Measurements from ENCODE around the gene PPP1R13B.

The PPP1R13B gene

DNA sequence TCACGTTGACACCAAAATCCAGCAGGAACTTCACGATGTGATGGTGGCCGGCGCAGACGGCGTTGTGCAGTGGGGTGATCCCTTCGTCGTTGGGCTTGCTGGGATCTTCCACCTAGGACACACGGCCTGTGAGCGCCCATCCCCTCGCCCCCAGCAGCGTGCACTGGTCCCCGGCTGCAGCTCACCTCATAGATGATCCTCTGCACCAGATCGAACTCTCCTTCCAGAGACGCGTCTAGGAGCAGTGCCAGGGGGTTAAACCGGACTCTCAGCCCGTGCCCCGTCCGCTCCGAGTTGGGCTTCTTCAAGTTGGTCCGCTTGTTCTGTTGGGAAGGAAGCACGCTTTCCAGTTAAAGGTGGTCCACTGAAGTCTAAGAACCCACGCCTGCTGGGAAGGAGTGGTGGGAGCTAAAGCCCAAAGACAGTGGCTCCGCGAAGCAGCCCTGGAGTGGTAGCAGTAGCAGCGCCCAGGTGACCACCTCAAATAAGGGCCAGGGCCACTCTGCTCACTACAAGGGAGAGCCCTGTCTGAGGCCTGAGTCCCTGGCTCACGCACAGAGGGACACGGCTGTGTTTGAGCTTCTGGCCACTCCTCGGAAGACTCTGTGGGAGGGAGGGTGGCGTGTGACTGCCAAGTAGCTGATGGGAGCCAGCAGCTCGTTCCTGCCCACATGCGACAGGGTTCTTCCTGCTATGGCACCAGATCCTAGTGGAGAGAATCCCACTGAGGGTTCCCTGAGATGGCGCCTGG is 108.5 kb downstream of the PPP1R13B start:
- no peak for DNase-seq

DNA sequence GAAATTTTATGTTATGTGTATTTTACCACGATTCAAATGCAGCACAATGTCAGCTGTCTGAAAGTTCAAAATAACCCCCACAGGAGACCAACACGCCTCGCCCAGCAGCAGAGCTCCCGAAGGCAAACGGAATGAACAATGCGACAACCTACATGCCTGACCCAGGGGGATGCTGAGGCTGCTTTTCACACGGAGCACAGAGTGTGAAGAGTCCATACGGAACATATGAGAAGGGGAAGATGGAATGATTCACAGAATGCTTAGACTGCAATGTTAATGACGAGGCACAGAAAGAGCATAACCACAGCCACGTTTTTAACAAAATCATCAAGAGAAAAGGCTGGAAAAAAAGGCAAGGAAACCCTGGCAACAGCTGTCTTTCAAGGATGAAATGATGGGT is 109.2 kb downstream of the PPP1R13B start:
- DNase-seq, result no peak

DNA sequence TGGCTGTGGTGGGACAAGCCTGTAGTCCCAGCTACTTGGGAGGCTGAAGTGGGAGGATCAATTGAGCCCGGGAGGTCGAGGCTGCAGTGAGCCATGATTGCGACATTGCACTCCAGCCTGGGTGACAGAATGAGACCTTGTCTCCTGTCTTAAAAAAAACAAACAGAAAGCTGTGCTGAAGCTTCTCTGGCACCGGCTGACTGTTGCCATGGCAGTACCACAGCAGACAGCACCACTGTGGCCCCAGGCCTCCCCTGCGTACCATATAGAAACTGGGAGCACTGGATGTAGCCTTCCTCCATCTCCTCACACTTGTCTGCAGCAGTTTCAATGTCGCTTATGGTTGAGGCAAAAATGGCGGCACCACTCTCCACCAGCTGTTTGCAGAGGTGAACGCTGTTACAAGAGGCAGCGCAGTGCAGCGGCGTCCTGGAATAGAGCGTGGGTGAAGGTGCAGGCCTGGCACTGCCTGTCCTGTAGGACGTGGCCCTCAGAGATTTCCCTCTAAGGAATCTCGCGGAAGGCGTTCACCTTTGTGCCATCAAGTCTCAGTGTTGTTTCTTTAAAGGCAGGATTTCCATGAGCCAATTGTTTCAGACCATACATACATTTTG is 109.8 kb downstream of the PPP1R13B start:
- DNase-seq, result no peak

DNA sequence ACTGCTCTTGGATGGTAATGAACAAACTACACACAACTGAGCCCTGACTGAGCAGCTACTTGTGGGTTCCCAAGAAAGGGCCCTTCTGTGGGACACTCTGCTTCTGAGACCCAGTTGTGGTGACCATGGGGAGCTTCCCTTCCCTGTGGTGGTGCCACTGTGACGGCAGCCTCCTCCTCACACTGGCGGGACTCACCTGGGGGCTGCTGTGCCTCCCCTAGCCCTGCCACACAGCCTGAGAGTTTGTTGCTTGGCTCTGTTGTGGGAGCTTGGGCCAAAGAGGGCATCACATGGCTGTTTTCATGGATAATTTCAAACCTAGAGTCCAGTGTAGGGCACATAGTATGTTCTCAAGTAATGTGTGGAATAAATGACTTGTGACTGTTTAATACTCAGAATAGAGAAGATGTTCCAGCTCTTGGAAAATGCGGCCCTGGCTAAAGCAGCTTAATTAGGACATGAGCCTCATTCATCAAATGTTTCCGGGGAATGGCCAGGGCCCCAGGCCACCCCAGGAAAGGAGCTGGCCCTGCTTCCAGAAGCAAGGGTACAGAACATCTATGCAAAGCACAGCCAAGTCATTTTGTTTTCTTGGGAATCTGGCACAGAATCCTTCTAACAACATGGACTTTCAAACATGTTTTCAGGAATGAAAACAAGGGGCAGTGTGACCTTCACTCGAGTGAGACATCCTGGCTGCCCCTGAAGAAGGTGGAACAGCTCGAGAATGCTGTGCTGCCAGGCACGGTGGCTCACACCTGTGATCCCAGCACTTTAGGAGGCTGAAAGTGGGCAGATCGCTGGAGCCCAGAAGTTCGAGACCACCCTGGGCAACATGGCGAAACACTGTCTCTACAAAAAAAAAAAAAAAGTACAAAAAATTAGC is 110.6 kb downstream of the PPP1R13B start:
- no peak for DNase-seq

DNA sequence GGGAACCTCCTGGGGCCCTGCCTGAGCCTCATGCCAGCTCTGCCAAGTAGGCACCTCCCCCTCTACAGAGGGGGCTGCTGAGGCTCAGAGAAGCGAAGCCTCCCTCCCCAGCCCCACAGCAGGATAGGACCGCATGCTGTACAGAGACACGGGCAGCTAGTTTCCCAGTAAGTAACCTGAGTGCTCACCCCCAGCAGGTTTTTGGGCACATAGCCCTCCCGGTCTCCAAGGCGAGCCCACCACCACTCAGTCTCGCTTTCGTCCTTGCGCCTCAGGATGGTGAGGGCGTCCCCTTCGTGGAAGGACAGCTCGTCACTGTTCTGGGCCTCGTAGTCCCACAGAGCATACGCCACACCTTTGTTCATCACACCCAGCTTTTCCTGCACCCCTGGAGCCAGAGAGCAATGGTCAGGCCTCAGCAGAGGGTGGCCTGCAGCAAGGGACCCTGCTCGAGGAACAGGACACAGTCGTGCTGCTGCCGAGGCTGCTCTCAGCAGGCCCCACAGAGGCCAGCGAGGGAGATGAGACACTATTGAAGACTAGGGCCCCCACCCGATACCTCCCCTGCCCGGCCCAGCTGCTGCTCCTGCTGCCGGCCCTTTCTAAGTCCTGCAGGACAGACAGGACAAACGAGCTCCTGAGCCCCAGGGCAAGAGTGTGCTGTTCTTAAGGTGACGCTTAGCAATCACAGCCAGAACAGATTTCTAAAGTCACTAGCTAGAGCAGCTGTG is 111.4 kb downstream of the PPP1R13B start:
- DNase-seq, result no peak

DNA sequence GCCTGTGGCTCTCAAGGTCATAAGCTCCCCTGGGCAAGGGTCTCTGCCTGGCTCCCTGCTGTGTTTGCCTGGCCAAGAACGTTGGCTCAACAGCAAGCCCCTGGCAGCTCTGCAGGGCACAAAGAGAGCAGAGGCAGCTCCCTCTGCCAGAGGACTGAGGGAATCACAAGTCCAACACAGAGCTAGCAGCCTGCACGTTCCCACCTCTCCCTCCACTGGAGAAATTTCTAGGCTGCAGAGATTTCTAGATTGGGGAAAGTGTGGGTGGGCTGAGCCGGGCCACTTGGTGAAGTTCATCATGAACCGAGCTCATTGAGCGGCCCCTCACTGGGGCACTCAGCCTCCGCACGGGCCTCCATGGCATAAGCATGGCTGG is 111.9 kb downstream of the PPP1R13B start:
- no peak for DNase-seq

DNA sequence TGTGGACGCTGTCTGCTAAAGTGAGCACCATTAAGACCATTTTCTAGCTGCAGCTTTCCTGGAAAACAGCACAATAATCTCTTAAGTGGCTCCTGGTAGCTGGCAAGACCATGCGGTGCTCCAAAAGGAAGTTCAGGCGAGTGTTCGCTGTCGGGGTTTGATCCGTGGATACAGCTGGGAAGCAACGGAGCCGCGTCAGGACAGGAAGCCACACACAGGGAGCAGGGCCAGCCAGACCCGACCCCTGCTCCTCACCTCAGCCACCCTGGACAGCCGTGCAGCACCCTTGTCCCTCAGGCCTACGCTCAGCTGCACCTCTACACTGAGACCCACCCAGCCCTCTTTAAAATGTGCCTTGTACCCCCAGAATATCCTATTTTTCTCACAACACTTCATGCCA is 112.4 kb downstream of the PPP1R13B start:
- DNase-seq, result no peak

DNA sequence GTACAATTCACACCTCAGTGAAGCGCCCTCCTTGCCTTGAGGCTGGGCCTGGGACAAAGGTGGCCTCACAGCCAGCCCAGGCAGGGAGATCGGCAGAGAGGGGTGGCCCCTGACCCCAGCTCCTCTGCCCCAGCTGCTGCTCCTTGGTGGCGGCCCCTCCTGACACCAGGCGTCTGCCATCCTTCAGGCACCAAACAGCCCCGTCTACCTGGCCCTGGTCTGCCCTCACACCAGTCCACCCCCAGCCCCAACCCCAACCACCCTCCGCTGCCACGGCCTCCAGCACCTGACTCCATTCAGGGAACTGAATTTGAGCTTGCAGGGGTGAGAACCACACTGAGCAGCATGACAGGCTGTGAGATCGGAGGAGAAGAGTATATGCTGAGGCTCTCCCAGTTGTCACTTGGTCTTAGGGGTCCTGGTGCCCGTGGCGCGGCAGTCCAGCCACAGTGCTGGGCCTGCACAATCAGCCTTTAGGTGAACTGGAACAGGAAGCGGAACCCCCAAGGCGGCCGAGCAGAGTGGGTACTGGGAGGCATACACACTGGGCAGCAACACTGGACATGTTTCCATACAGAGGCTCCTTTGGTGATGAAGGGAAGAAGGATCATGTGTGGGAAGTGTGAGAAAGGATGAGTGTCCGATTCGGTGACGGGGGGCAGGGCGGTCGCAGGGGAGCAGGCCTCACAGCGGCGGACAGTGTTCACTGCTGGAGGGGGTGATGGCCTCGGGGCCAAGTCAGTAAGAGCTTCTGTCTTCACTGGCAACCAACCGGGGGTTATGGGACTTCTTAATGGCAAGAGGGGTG is 113.1 kb downstream of the PPP1R13B start:
- no peak for DNase-seq

DNA sequence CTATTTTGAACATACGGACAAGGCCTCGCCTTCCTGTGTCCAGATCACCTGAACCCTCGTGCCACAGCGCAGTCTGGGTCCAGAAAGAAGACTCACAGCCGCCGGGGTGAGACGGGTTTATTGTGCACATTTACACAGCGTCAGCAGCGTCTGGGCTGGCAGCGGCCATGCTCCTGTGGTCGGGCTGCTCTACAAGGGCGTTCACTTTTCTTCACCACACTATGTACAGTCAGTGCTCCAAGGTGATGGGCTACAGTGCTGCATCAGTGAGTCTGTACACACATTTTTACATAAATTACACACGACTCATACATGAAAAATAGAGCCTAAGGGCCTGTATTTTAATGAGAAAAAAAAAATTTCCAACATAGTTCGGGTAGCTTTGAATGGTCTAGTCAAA is 113.7 kb downstream of the PPP1R13B start:
- DNase-seq, result no peak

DNA sequence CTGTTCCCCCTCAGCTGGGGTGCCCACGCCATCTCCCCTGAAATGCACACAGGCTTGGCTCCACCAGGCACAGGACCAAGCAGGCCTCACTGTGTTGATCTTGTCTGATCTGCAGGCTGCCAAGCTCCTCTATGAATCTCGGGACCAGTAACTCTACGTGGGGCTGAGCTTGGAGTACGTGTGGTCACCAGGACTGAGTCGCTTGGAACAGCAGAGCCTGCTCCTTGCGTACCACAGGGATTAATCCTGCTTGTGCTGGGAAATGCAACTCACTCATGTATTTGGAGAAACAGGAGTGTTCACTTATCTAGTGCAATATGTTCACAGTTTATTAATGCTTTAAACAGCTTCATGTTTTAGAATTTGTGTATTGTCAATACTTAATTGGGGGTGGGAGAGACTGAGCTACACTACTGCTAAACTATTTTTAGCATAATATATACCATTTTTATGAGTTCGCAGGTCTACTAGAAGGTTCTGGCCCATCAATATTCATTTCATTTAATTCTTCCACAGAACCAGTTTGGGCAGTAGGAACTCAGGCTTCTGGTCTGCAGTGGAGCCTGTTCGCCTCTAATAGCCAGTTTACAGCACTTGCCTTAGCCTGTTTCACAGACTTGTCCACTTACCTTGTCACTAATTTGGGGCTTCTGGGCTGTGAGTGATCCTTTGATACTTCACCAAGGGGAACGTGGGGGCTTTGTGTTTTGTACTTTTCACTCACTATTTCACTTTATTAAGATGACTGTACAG is 114.3 kb downstream of the PPP1R13B start:
- DNase-seq, result no peak

DNA sequence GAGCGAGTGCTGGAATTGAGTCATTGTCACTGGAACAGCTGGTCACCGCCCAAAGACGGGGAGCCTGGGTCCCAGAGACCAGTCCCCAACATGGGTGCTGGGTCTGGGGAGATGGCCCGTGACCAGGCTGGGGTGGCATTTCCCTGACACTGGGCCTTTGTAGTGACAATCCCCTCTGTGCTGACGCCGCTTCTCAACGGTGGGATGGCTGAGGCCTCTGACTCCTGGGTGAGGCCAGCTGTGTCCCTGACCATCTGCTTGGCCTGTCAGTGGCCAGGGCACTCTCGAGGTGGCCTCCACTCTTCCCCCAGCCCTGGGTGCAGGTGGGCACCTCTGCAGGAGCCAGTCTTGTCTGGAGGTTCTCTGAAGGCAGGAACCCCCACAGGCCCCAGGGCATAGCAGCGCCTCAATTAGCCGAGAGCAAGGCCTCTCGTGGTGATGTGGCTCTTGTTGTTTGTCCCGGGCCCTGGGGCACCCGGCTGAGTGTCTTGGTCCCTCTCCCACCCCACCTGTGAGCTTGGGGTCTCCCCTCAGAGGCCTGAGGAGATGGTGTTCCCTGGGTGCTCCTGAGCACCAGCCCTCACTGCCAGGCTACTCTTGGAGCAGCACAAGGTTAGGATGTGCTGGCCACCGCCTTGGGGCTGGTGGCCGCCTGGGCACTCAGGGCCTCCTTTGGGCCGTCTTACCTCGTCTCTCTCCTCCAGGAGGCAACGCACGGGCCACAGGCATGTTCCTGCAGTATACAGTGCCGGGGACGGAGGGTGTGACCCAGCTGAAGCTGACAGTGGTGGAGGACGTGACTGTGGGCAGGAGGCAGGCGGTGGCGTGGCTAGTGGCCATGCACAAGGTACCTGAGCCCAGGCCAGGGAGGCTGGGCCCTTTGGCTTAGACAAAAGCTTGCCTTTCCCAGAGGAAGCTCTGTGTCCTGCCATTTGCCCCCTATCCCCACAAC is 115.2 kb downstream of the PPP1R13B start:
- DNase-seq, result no peak

DNA sequence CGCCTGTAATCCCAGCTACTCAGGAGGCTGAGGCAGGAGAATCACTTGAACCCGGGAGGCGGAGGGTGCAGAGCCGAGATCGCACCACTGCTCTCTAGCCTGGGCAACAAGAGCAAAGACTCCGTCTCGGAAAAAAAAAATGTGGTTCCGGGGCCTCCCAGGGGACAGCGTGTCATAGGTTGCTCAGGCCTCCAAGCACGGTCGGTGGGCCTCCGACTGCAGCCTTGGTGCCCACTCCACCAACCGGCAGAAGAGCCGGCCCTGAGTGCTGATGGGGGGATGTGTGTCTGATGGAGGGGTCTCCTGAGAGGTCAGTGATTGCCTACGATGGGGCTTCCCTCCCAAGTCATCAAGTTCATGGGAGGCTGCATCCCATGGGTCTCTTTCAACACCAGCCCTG is 115.9 kb downstream of the PPP1R13B start:
- no peak for DNase-seq

DNA sequence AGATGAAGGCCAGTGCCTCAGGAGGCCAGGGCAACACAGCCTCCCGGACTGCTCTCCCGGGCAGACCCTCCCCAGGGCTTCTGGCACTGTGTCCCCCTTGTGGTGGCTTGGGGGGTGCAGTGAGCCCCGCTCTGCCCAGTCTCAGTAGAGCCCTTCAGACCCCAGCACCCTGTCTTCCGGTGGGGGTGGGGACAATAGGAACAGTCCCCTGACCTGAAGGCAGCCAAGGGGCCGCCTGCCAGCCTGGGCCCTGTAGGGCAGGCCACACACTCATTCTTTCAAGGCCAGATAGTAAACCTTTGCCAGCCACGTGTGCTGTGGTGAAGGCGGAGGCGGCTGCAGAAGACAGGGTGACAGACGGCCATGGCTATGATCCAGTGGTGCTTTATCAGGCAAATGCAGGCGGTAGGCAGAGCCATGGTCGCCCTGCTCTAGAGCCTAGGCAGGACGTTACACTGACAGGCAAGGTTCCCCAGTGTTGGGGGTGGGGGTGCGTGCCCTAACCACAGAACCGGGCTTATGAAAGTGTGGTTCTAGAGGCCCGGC is 116.8 kb downstream of the PPP1R13B start:
- DNase-seq, result no peak

DNA sequence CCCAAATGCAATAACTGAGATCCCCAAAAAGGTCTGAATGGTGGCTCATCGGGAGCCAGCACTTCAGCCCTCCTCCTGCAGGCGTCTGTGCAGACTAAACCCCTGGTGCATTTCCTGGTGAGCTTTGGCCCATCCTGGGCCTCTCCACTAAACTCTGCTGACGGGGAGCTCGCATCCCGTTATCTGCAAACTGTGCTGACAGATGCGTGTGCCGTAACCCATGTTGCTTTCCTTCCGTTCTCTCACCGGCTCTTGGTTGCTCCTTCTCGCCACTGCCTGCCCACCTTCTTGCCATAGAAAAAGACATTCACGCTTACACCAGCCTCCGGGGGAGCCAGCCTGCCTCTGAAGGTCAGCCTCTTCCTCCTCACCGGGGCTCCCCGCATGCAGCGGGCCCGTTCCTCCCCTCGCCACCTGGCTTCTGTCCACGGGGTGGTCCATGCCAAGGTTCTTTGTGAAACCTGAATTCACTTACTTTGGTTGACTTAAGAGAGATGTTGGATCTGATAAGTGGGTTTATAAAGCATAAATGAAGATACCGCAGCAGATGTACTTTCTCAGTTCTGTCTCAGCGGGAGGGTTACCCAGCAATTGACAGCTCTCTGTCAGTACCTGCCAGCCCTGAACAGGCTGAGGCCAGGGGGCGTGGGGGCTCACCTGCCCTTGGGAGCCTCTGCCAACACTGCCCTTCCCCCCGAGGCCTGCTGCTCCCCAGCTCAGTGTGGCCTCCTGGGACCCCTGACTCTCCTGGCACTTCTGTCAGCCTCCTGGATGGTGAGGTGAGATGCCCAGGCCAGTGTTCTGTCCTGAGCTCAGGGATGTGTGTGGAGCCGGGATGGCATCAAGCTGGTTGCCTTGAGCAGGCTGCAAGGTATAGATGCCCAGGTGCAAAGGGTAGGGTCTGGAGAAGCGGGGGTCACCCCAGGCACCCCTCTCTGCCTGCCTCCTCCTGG is 117.6 kb downstream of the PPP1R13B start:
- DNase-seq, result no peak

DNA sequence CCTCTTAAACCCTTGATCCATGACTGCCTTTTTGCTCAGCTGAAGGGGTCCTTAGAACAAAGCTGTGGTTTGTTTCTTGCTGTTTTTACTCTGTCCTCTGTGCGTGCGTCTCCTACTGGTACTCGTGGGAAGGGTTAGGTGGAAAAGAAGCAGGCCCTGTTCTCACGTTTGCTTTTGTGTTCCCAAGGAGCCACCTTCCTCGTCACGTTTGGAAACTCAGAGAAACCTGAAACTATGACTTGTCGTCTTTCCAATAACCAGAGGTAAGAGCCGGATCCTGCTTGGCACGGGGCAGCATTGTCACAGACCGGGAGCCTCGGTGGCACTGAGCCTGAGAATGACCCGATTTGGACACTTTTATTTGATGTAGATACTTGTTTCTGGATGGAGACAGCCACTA is 118.7 kb downstream of the PPP1R13B start:
- no peak for DNase-seq

DNA sequence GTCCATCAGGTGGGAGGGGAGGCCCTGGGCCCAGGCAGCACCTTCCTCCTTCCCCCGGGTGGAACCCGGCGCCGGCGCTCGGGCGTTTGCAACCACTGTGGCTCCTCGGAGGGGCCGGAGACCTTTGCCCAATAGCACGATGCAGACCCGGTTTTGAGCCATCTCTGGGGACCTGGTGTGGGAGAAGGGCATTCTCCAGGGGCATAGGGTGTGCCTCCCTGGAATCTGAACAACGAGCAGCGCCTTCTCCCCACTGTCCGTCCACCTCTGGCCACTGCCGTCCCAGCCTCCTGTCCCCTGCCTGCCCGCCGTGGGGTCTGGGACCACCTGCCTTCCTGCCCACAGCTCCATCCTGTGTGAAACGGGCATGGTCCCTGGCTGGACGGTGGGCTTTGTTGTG is 119.2 kb downstream of the PPP1R13B start:
- DNase-seq, result no peak

DNA sequence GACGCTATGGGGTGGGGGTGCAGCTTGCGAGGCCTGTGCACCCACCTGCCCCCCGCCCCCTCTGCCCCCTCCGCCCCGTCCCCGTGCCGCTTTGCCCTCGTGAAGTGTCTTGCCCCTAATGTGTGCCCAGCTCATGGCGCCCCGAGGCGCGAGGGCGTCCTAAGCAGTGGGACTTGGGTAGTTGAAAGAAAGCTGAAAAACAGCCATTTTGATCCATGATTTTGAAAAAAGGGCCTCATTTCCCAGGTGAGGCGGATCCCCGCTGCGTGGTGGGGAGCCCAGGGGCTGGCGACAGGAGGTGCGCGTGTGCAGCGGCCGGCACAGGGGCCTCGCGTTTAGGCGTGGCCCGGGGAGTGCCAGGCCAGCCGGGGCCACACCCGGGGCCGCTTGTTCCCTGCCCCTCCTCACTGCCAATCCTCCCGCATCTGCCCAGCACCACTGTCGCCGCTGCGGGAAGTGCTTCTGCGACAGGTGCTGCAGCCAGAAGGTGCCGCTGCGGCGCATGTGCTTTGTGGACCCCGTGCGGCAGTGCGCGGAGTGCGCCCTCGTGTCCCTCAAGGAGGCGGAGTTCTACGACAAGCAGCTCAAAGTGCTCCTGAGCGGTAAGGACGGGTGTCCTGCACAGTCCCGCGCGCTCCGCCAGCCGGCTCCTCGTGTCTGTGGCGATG is 119.9 kb downstream of the PPP1R13B start:
- no peak for DNase-seq

DNA sequence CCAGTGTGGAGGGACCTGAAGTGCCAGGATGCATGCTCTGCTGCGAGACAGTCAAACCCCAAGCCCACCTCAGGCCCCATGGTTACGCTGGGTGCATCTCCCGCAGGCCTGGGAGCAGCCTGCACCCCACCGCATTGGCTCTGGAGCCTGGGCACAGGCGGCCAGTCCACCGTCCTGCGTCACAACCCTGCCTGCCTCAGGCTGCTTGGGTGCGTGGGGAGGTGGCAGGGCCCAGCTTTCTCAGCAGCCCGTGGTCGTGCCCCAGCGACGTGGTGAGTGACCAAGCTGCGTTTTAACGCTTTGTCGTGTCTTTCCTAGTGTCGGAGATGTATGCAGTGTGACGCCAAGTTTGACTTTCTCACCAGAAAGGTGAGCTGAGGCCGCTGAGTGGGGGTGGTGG is 120.9 kb downstream of the PPP1R13B start:
- no peak for DNase-seq
